A549 (cell line): ENCODE data around the gene AMFR. TPM values are rescaled to one million over a fixed set of nuclear protein-coding genes. Genes with fewer than 3 reads are reported as not detected.

ENCODE experiments used
- ATAC-seq, 2 experiments: fragments of 200-7000 bp in 1 of 2; fragments of >200 bp in 1 of 2; cut with Nextera tagmentation in 1 of 2; cut with Tn5 transposase in 1 of 2; 3 replicates each; pipeline versions ENCODE4 v1.8.0 to v1.9.1; 2018 to 2020; ENCODE audit warnings: mild to moderate bottlenecking in 1 of 2, moderate library complexity in 1 of 2
- CTCF ChIA-PET: fragments of 300-600 bp; sonication (Branson Sonifier 250); formaldehyde crosslinking; extraction: SDS; loops from one replicate; lab custom pipeline; 2021; ENCODE audit warnings: antibody characterized with exemption, inconsistent platforms; lab: Yijun Ruan, JAX
- POLR2A ChIA-PET: fragments of 350-600 bp; formaldehyde crosslinking; extraction: SDS; loops from one replicate; lab custom pipeline; 2021; ENCODE audit warnings: antibody characterized with exemption, inconsistent platforms; lab: Yijun Ruan, JAX
- DNase-seq, 2 experiments: peaks; one replicate each; pipeline versions ENCODE4 v3.0.0 to v3.0.0-alpha.2; 2011 to 2016; ENCODE audit warnings: low read depth in 1 of 2, low spot score in 1 of 2
- FAIRE-seq: peaks from 2 replicates; lab custom pipeline; 2011; peaks lifted over from hg19 to GRCh38; lab: Jason Lieb, UNC
- H3K27ac ChIP-seq, 2 experiments: fragments of >200 bp; sonication (Bioruptor Twin); formaldehyde crosslinking; 3 replicates each; pipeline ENCODE4 v1.5.1; 2016 to 2017
- H3K4me1 ChIP-seq: fragments of >200 bp; sonication (Bioruptor Twin); formaldehyde crosslinking; 3 replicates; pipeline ENCODE4 v1.6.1; 2016
- H3K4me2 ChIP-seq: fragments of >200 bp; sonication (Bioruptor Twin); formaldehyde crosslinking; 3 replicates; pipeline ENCODE4 v1.6.1; 2016
- H3K4me3 ChIP-seq: fragments of >200 bp; sonication (Bioruptor Twin); formaldehyde crosslinking; 3 replicates; pipeline ENCODE4 v1.5.1; 2016
- H3K9me3 ChIP-seq: fragments of >200 bp; sonication (Bioruptor Twin); formaldehyde crosslinking; 3 replicates; pipeline ENCODE4 v1.6.1; 2016
- CBX8 ChIP-seq: fragments of 200-600 bp; sonication (generic); IDR thresholded peaks from 2 replicates; pipeline ENCODE4 v1.6.1; 2016
- ESRRA ChIP-seq: fragments of 150-350 bp; IDR thresholded peaks from 2 replicates; pipeline ENCODE4 v1.6.1; 2014; ENCODE audit warnings: mild to moderate bottlenecking, low read length, borderline replicate concordance
- FOSB ChIP-seq: fragments of 250-450 bp; sonication (Bioruptor Pico); IDR thresholded peaks from 2 replicates; pipeline ENCODE4 v1.5.0; 2020; ENCODE audit warnings: mild to moderate bottlenecking, moderate library complexity
- HES2 ChIP-seq: fragments of >200 bp; sonication (Bioruptor Twin); formaldehyde crosslinking; IDR thresholded peaks from 2 replicates; pipeline ENCODE4 v1.6.1; 2016
- HMGXB4 ChIP-seq: fragments of 250-450 bp; sonication (Bioruptor Pico); IDR thresholded peaks from 2 replicates; pipeline ENCODE4 v1.5.0; 2021; ENCODE audit warnings: mild to moderate bottlenecking, moderate library complexity, borderline replicate concordance
- HOXA7 ChIP-seq: fragments of 250-450 bp; sonication (Bioruptor Pico); IDR thresholded peaks from 2 replicates; pipeline ENCODE4 v1.5.0; 2020; ENCODE audit warnings: mild to moderate bottlenecking, moderate library complexity
- KDM5A ChIP-seq: fragments of 200-600 bp; sonication (generic); IDR thresholded peaks from 2 replicates; pipeline ENCODE4 v1.6.1; 2016; ENCODE audit warnings: antibody characterized with exemption, mild to moderate bottlenecking
- MYC ChIP-seq: IDR thresholded peaks from 2 replicates; pipeline ENCODE4 v1.6.1; 2012; ENCODE audit warnings: mild to moderate bottlenecking, inconsistent platforms, low read length, improper control_type of control experiment, borderline replicate concordance
- NFE2L2 ChIP-seq: fragments of 150-350 bp; conservative IDR thresholded peaks from 2 replicates; pipeline ENCODE4 v1.6.1; 2014; ENCODE audit warnings: low read length
- NR3C1 ChIP-seq: fragments of >200 bp; sonication (Bioruptor Twin); formaldehyde crosslinking; IDR thresholded peaks from 3 replicates; pipeline ENCODE4 v1.6.1; 2017
- PHF8 ChIP-seq: fragments of 200-600 bp; sonication (generic); IDR thresholded peaks from 2 replicates; pipeline ENCODE4 v1.6.1; 2016; ENCODE audit warnings: low read depth, mild to moderate bottlenecking, antibody characterized with exemption, moderate library complexity, borderline replicate concordance
- POLR2AphosphoS2 ChIP-seq: conservative IDR thresholded peaks from 2 replicates; pipeline ENCODE4 v1.6.1; 2012; ENCODE audit warnings: low read length, improper control_type of control experiment, inconsistent platforms
- RARB ChIP-seq: fragments of 250-450 bp; sonication (Bioruptor Pico); IDR thresholded peaks from 2 replicates; pipeline ENCODE4 v1.8.0; 2021; ENCODE audit warnings: mild to moderate bottlenecking, moderate library complexity
- RCOR1 ChIP-seq: fragments of 150-350 bp; IDR thresholded peaks from 2 replicates; pipeline ENCODE4 v1.6.1; 2014; ENCODE audit warnings: antibody characterized with exemption, low read length, low read depth
- RFX5 ChIP-seq: fragments of 450-650 bp; IDR thresholded peaks from 2 replicates; pipeline ENCODE4 v1.7.1; 2014; ENCODE audit warnings: antibody characterized with exemption, mild to moderate bottlenecking, moderate library complexity
- TP53 ChIP-seq: fragments of 250-450 bp; sonication (Bioruptor Pico); IDR thresholded peaks from 2 replicates; pipeline ENCODE4 v1.5.0; 2021; ENCODE audit warnings: mild to moderate bottlenecking, moderate library complexity
- ZNF302 ChIP-seq: fragments of 250-450 bp; sonication (Bioruptor Pico); IDR thresholded peaks from 2 replicates; pipeline ENCODE4 v1.9.0; 2021; ENCODE audit warnings: inconsistent platforms, mild to moderate bottlenecking, moderate library complexity
- WGBS: methylation state at CpG from one replicate; pipeline ENCODE4 v1.1.6; 2017; ENCODE audit errors: missing lambda C conversion rate; 5-methylcytosine and 5-hydroxymethylcytosine counted together
- polyA plus RNA-seq, 4 experiments: library from polyadenylated mRNA; depleted of rRNA in 3 of 4; stranded (reverse); fragments of >200 nt; fragmentation: RNase III in 1 of 4; extraction: RNeasy Plus Mini Kit Qiagen cat#74134 plus additional on column Dnase treatment in 1 of 4; gene quantifications; 2 replicates in 3 of 4; 3 replicates in 1 of 4; pipeline ENCODE4 v1.2.3, GENCODE V29; 2011 to 2017
- TF ChIP-seq, protein P1 (sequence below): fragments of >200 bp; sonication (Bioruptor Twin); formaldehyde crosslinking; IDR thresholded peaks from 3 replicates; pipeline ENCODE4 v1.5.1; 2016
- TF ChIP-seq, protein P2 (sequence below): IDR thresholded peaks from 2 replicates; pipeline ENCODE4 v1.6.1; 2012
- TF ChIP-seq, protein P3 (sequence below): fragments of 450-650 bp; IDR thresholded peaks from 2 replicates; pipeline ENCODE4 v1.6.1; 2014; ENCODE audit warnings: antibody characterized with exemption
- TF ChIP-seq, protein P4 (sequence below): fragments of 150-350 bp; IDR thresholded peaks from 2 replicates; pipeline ENCODE4 v1.6.1; 2014; ENCODE audit warnings: low read depth, mild to moderate bottlenecking, low read length

Gene AMFR
- polyA plus RNA-seq, 2 of the 4 experiments (the other 2 are of a cell fraction), result 68.9 to 88.5 TPM

DNA sequence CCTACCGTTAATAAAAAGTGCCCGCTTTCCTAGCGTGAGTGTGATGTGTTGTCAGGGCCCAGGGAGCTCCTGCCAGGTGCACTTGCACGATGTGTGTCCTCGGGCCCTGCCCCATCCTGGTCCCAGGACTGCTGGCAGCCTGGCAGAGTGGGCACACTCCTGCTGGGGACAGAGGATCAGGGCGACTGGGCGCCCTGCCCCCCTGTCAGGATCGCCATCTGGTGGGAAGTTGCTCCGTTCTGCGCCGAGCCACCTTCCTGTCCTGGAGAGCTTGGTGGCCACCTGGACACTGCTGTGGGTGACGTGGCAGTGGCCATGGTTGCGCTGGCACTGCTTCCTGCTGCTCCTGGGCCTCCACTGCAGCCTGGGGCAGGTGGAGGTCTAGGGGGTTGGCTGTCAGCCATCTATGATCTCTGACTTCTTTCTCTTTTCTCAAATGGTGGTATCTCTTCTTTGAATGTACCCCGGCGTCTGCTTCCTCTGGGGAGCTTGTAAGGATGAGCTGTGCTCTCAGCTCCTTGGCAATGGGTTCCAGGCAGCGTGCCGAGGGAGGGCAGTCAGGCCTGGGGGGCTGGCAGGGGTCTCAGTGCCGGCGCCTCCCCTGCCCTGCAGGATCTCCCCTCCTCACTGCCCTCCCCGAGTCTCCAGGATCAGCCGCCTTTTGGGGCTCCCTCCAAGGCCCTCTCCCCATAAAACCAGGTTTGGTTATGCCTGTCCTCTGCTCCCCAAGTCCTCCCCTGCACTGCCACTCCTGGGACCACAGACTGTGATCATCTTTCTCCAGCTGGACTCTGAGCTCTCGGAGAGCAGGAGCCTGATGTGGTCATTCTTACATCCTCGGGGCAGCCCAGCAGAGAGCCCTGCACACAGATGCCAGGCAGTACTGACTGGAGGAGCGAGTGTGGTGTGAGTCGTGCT lies 76.9 kb downstream of the AMFR start (continued):
- TF ChIP-seq, protein P1, sequence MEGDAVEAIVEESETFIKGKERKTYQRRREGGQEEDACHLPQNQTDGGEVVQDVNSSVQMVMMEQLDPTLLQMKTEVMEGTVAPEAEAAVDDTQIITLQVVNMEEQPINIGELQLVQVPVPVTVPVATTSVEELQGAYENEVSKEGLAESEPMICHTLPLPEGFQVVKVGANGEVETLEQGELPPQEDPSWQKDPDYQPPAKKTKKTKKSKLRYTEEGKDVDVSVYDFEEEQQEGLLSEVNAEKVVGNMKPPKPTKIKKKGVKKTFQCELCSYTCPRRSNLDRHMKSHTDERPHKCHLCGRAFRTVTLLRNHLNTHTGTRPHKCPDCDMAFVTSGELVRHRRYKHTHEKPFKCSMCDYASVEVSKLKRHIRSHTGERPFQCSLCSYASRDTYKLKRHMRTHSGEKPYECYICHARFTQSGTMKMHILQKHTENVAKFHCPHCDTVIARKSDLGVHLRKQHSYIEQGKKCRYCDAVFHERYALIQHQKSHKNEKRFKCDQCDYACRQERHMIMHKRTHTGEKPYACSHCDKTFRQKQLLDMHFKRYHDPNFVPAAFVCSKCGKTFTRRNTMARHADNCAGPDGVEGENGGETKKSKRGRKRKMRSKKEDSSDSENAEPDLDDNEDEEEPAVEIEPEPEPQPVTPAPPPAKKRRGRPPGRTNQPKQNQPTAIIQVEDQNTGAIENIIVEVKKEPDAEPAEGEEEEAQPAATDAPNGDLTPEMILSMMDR, result no peak
- no peak for TF ChIP-seq CBX8
- TF ChIP-seq HOXA7 (CRISPR knock-in tag), result no peak
- TF ChIP-seq POLR2AphosphoS2, result no peak

DNA sequence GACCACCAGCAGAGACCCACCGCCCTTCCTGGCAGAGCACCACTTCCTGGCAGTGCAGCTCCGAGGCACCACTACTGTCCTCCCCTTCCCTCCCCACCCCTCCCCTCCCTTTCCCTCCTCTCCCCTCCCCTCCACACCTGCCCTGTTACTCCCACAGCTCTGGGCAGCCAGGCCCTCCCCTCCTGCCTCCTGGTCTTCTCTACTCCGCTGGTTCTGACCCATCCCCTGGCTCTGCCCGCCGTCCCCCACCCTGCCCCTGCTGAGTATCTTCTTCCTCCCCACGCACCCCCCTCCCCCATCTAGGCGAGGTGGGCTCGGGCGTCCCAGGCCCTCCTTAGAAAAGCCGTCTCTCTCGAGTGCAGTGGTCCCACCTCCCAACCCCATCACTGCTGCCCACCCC lies 77.7 kb downstream of the AMFR start:
- peaks cover 10% of the 10 kb centered on the region; the same call in 1 of the 3 replicates for H3K4me1 ChIP-seq
- ChIA-PET CTCF (interaction anchor here (0.8 to 5.0 kb wide), 3 partner anchors 8 to 29 kb away, joined by 3 to 39 read pairs (median 7); no protein-coding TSS in a partner anchor), POLR2A (interaction anchor here (0.6 kb wide), 1 partner anchor 63 kb away, joined by 3 read pairs; no protein-coding TSS in a partner anchor)
- TF ChIP-seq HES2 (no peak), PHF8 (no peak), KDM5A (no peak), HMGXB4 (CRISPR knock-in tag) (no peak), RCOR1 (no peak), TP53 (CRISPR knock-in tag) (no peak), RFX5 (no peak), FOSB (CRISPR knock-in tag) (no peak), MYC (no peak), NFE2L2 (no peak), RARB (CRISPR knock-in tag) (no peak), NR3C1 (no peak), ZNF302 (no peak), ESRRA (no peak)
- TF ChIP-seq, protein P2, sequence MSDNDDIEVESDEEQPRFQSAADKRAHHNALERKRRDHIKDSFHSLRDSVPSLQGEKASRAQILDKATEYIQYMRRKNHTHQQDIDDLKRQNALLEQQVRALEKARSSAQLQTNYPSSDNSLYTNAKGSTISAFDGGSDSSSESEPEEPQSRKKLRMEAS, result no peak
- TF ChIP-seq, protein P3, sequence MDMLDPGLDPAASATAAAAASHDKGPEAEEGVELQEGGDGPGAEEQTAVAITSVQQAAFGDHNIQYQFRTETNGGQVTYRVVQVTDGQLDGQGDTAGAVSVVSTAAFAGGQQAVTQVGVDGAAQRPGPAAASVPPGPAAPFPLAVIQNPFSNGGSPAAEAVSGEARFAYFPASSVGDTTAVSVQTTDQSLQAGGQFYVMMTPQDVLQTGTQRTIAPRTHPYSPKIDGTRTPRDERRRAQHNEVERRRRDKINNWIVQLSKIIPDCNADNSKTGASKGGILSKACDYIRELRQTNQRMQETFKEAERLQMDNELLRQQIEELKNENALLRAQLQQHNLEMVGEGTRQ, result no peak
- TF ChIP-seq, protein P4, sequence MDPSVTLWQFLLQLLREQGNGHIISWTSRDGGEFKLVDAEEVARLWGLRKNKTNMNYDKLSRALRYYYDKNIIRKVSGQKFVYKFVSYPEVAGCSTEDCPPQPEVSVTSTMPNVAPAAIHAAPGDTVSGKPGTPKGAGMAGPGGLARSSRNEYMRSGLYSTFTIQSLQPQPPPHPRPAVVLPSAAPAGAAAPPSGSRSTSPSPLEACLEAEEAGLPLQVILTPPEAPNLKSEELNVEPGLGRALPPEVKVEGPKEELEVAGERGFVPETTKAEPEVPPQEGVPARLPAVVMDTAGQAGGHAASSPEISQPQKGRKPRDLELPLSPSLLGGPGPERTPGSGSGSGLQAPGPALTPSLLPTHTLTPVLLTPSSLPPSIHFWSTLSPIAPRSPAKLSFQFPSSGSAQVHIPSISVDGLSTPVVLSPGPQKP, result no peak
- no peaks in the 10 kb centered on the region for H3K9me3 ChIP-seq
- no peak overlapping the region for H3K4me2 ChIP-seq
- no peak overlapping the region for H3K4me3 ChIP-seq
- no peak for DNase-seq
- FAIRE-seq, result no peak
- ATAC-seq, result no peak
- no peak overlapping the region for H3K27ac ChIP-seq
- WGBS, result 62% methylated on average over 9 of the region's 11 CpGs
